Measurements from ENCODE around the gene MVB12A. TPM values are rescaled to one million over a fixed set of nuclear protein-coding genes. Genes with fewer than 3 reads are reported as not detected.

MVB12A gene
- total RNA-seq, 1 donor from 2014 or later: 45.3 TPM

GRCh38 chr19:17471410-17472125 is 51.7 kb downstream of the MVB12A start:
- no peaks in the 10 kb centered on the region for H3K9me3 ChIP-seq
- ATAC-seq (no peak), DNase-seq (no peak)
- peaks cover 45% of the 10 kb centered on the region for H3K4me1 ChIP-seq
- TF ChIP-seq CTCF (IDR thresholded peaks at IDR 0.05): no peak
- H3K36me3 ChIP-seq: no peaks in the 10 kb centered on the region
- H3K27ac ChIP-seq: no peak overlapping the region
- H3K27me3 ChIP-seq (ENCODE audit: low read depth): no peaks in the 10 kb centered on the region
- peak overlapping the region; percentile 79 for H3K4me3 ChIP-seq
- intact Hi-C loops (cut with DNase I): no loop called here

- Histone ChIP-seq H3K4me3 (no peak overlapping the region), H3K27ac (peak overlapping the region; percentile 28)
- intact Hi-C loops (cut with DNase I): no loop called here
Measured at GRCh38 chr19:17473041-17473440, 53.2 kb downstream of the MVB12A start.

More at GRCh38 chr19:17473041-17473440, 53.2 kb downstream of the MVB12A start:
- H3K27me3 ChIP-seq (ENCODE audit: low read depth): no peaks in the 10 kb centered on the region
- H3K4me1 ChIP-seq: peaks cover 42% of the 10 kb centered on the region
- ATAC-seq (no peak), DNase-seq (no peak)
- no peak for TF ChIP-seq CTCF (IDR thresholded peaks at IDR 0.05)
- H3K36me3 ChIP-seq: no peaks in the 10 kb centered on the region
- H3K9me3 ChIP-seq: no peaks in the 10 kb centered on the region

Other genes with a start within 250 kb of the MVB12A start
- 32.0 TPM for gene USE1, start 204.7 kb upstream of the MVB12A start, total RNA-seq
- 37.2 TPM for gene OCEL1, start 193.8 kb upstream of the MVB12A start, total RNA-seq
- gene NR2F6, start 174.1 kb upstream of the MVB12A start, total RNA-seq: 38.7 TPM
- 8.2 TPM for gene USHBP1, start 155.3 kb upstream of the MVB12A start, total RNA-seq
- 58.4 TPM for gene BABAM1, start 152.6 kb upstream of the MVB12A start, total RNA-seq
- 0.92 TPM for gene ANKLE1, start 138.1 kb upstream of the MVB12A start, total RNA-seq
- 19.5 TPM for gene ABHD8, start 116.6 kb upstream of the MVB12A start, total RNA-seq
- gene MRPL34, start 114.2 kb upstream of the MVB12A start, total RNA-seq: 68.3 TPM
- gene DDA1, start 110.5 kb upstream of the MVB12A start, total RNA-seq: 32.2 TPM
- 16.6 TPM for gene ANO8, start 85.2 kb upstream of the MVB12A start, total RNA-seq
- gene GTPBP3, start 82.5 kb upstream of the MVB12A start, total RNA-seq: 21.0 TPM
- 25.9 TPM for gene PLVAP, start 42.7 kb upstream of the MVB12A start, total RNA-seq
- 1.5 TPM for gene CCDC194, start 25.9 kb upstream of the MVB12A start, total RNA-seq
- gene BST2, start 14.4 kb upstream of the MVB12A start, total RNA-seq: 165 TPM
- not detected for gene TMEM221, start 28.6 kb downstream of the MVB12A start, total RNA-seq
- not detected for gene NXNL1, start 40.9 kb downstream of the MVB12A start, total RNA-seq
- gene SLC27A1, start 50.5 kb downstream of the MVB12A start, total RNA-seq: 27.0 TPM
- gene PGLS, start 91.6 kb downstream of the MVB12A start, total RNA-seq: 89.4 TPM
- gene COLGALT1, start 135.6 kb downstream of the MVB12A start, total RNA-seq: 142 TPM